ENCODE measurements around the gene SRL. TPM values are rescaled to one million over a fixed set of nuclear protein-coding genes. Genes with fewer than 3 reads are reported as not detected.

SRL gene
- total RNA-seq, 1 donor from 2014 or later, result 0.37 TPM

- Mint-ChIP-seq H3K27me3 (ENCODE audit: unreplicated experiment) (peaks cover 14% of the 10 kb centered on the region), H3K9me3 (ENCODE audit: unreplicated experiment) (peaks cover 7% of the 10 kb centered on the region), H3K4me3 (ENCODE audit: unreplicated experiment) (peak overlapping the region; percentile 93), H3K36me3 (ENCODE audit: unreplicated experiment) (no peaks in the 10 kb centered on the region), H3K4me1 (ENCODE audit: low read depth, unreplicated experiment) (peaks cover 2% of the 10 kb centered on the region), H3K27ac (ENCODE audit: unreplicated experiment) (peak overlapping the region; percentile 97)
- TF ChIP-seq CTCF (IDR thresholded peaks at IDR 0.05; ENCODE audit: partially characterized antibody, unreplicated experiment), result no peak
- DNase-seq, result peak; percentile 55
Measured at GRCh38 chr16:4272114-4272956, 30.5 kb upstream of the SRL start.

- Mint-ChIP-seq H3K4me1 (ENCODE audit: low read depth, unreplicated experiment) (peaks cover 2% of the 10 kb centered on the region), H3K27ac (ENCODE audit: unreplicated experiment) (peak overlapping the region; percentile 82), H3K9me3 (ENCODE audit: unreplicated experiment) (peaks cover 7% of the 10 kb centered on the region), H3K36me3 (ENCODE audit: unreplicated experiment) (no peaks in the 10 kb centered on the region), H3K4me3 (ENCODE audit: unreplicated experiment) (peak overlapping the region; percentile 87), H3K27me3 (ENCODE audit: unreplicated experiment) (peaks cover 14% of the 10 kb centered on the region)
- no peak for TF ChIP-seq CTCF (IDR thresholded peaks at IDR 0.05; ENCODE audit: partially characterized antibody, unreplicated experiment)
- peak; percentile 94 for DNase-seq
Measured at GRCh38 chr16:4271176-4272113, 29.6 kb upstream of the SRL start.

- H3K9me3 Mint-ChIP-seq (ENCODE audit: unreplicated experiment), result peaks cover 9% of the 10 kb centered on the region
- H3K4me3 Mint-ChIP-seq (ENCODE audit: unreplicated experiment), result peak overlapping the region; percentile 76
- no peak for DNase-seq
- H3K27me3 Mint-ChIP-seq (ENCODE audit: unreplicated experiment), result peaks cover 17% of the 10 kb centered on the region
- H3K36me3 Mint-ChIP-seq (ENCODE audit: unreplicated experiment), result no peaks in the 10 kb centered on the region
- no peak for TF ChIP-seq CTCF (IDR thresholded peaks at IDR 0.05; ENCODE audit: partially characterized antibody, unreplicated experiment)
- peaks cover 2% of the 10 kb centered on the region for H3K4me1 Mint-ChIP-seq (ENCODE audit: low read depth, unreplicated experiment)
- H3K27ac Mint-ChIP-seq (ENCODE audit: unreplicated experiment), result no peak overlapping the region
Measured at GRCh38 chr16:4270595-4270994, 28.7 kb upstream of the SRL start.

- DNase-seq, result no peak
- Mint-ChIP-seq H3K4me1 (ENCODE audit: low read depth, unreplicated experiment) (peaks cover 2% of the 10 kb centered on the region), H3K9me3 (ENCODE audit: unreplicated experiment) (peaks cover 9% of the 10 kb centered on the region), H3K4me3 (ENCODE audit: unreplicated experiment) (no peak overlapping the region), H3K36me3 (ENCODE audit: unreplicated experiment) (no peaks in the 10 kb centered on the region), H3K27me3 (ENCODE audit: unreplicated experiment) (peaks cover 14% of the 10 kb centered on the region), H3K27ac (ENCODE audit: unreplicated experiment) (no peak overlapping the region)
- no peak for TF ChIP-seq CTCF (IDR thresholded peaks at IDR 0.05; ENCODE audit: partially characterized antibody, unreplicated experiment)
Measured at GRCh38 chr16:4270091-4270490, 28.2 kb upstream of the SRL start.
